ENCODE results near the gene PREB. TPM values are rescaled to one million over a fixed set of nuclear protein-coding genes. Genes with fewer than 3 reads are reported as not detected.

The PREB gene
- total RNA-seq, 1 donor from 2014 or later = 42.9 TPM

GRCh38 chr2:27133195-27133875 is 1.1 kb downstream of the PREB start:
- H3K4me1 Mint-ChIP-seq (ENCODE audit: unreplicated experiment) = peaks cover 11% of the 10 kb centered on the region
- H3K4me3 Mint-ChIP-seq (ENCODE audit: unreplicated experiment) = peak overlapping the region; percentile 97
- no peak overlapping the region for H3K27ac Mint-ChIP-seq (ENCODE audit: unreplicated experiment)
- no peak for DNase-seq (ENCODE audit: low spot score)
- H3K27me3 Mint-ChIP-seq (ENCODE audit: unreplicated experiment) = peaks cover 7% of the 10 kb centered on the region
- H3K9me3 Mint-ChIP-seq (ENCODE audit: unreplicated experiment) = no peaks in the 10 kb centered on the region
- no peak for TF ChIP-seq CTCF (IDR thresholded peaks at IDR 0.05; ENCODE audit: unreplicated experiment)
- H3K36me3 Mint-ChIP-seq (ENCODE audit: low read depth, unreplicated experiment) = peaks cover 19% of the 10 kb centered on the region

- Mint-ChIP-seq H3K4me3 (ENCODE audit: unreplicated experiment) (no peak overlapping the region), H3K9me3 (ENCODE audit: unreplicated experiment) (no peaks in the 10 kb centered on the region), H3K4me1 (ENCODE audit: unreplicated experiment) (peaks cover 11% of the 10 kb centered on the region), H3K27me3 (ENCODE audit: unreplicated experiment) (peaks cover 5% of the 10 kb centered on the region), H3K27ac (ENCODE audit: unreplicated experiment) (no peak overlapping the region), H3K36me3 (ENCODE audit: low read depth, unreplicated experiment) (peaks cover 19% of the 10 kb centered on the region)
- no peak for TF ChIP-seq CTCF (IDR thresholded peaks at IDR 0.05; ENCODE audit: unreplicated experiment)
- DNase-seq (ENCODE audit: low spot score) = no peak
Measured at GRCh38 chr2:27131429-27131828, 3.0 kb downstream of the PREB start.

- Mint-ChIP-seq H3K27ac (ENCODE audit: unreplicated experiment) (no peak overlapping the region), H3K36me3 (ENCODE audit: low read depth, unreplicated experiment) (peaks cover 19% of the 10 kb centered on the region), H3K4me3 (ENCODE audit: unreplicated experiment) (no peak overlapping the region), H3K27me3 (ENCODE audit: unreplicated experiment) (peaks cover 5% of the 10 kb centered on the region), H3K4me1 (ENCODE audit: unreplicated experiment) (peaks cover 11% of the 10 kb centered on the region), H3K9me3 (ENCODE audit: unreplicated experiment) (no peaks in the 10 kb centered on the region)
- DNase-seq (ENCODE audit: low spot score) = no peak
- TF ChIP-seq CTCF (IDR thresholded peaks at IDR 0.05; ENCODE audit: unreplicated experiment) = no peak
Measured at GRCh38 chr2:27130396-27130795, 4.0 kb downstream of the PREB start.

- H3K9me3 Mint-ChIP-seq (ENCODE audit: unreplicated experiment) = no peaks in the 10 kb centered on the region
- no peak for TF ChIP-seq CTCF (IDR thresholded peaks at IDR 0.05; ENCODE audit: unreplicated experiment)
Measured at GRCh38 chr2:27128668-27129571, 5.5 kb downstream of the PREB start.

More at GRCh38 chr2:27128668-27129571, 5.5 kb downstream of the PREB start:
- H3K27me3 Mint-ChIP-seq (ENCODE audit: unreplicated experiment) = peaks cover 8% of the 10 kb centered on the region
- no peak overlapping the region for H3K27ac Mint-ChIP-seq (ENCODE audit: unreplicated experiment)
- H3K4me3 Mint-ChIP-seq (ENCODE audit: unreplicated experiment) = no peak overlapping the region
- peaks cover 11% of the 10 kb centered on the region for H3K4me1 Mint-ChIP-seq (ENCODE audit: unreplicated experiment)
- no peak for DNase-seq (ENCODE audit: low spot score)
- H3K36me3 Mint-ChIP-seq (ENCODE audit: low read depth, unreplicated experiment) = peaks cover 19% of the 10 kb centered on the region

Measured in endothelial cell (in vitro differentiated cells).